LNCaP clone FGC (cell line): ENCODE measurements around the gene CSNK2A2.

ENCODE experiments used
- DNase-seq: peaks from one replicate; pipeline ENCODE4 v3.0.0-alpha.2; 2011; ENCODE audit warnings: low read depth
- H3K4me3 ChIP-seq: 2 replicates; pipeline ENCODE4 v1.5.1; 2011; ENCODE audit warnings: mild to moderate bottlenecking, low read depth, low read length, control low read depth
- TF ChIP-seq, protein P1 (sequence below): IDR thresholded peaks from 2 replicates; pipeline ENCODE4 v1.5.1; 2012; ENCODE audit warnings: mild to moderate bottlenecking; ENCODE audit not compliant: control insufficient read depth, insufficient read depth; ENCODE audit errors: extremely low read depth

The CSNK2A2 gene

DNA sequence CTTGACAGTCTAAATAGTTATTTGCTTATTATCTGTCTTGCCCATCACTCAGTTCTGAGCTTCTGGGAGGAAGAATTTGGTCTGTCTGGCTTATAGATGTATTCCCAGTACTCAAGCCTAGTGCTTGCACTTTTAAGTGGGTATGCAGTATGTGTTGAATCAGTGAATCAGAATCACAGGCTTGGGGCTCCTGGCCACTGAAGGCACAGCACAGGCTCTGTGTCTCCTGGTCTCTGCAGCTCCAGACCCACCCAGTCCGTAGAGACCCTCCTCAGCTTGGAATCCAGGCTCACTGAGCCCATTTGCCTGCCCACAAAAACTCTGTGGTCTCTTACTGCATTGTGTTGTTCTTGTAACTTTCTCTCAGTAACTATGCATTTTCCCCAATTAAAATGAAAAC is 49.4 kb downstream of the CSNK2A2 start:
- no peak overlapping the region for H3K4me3 ChIP-seq
- TF ChIP-seq, protein P1, sequence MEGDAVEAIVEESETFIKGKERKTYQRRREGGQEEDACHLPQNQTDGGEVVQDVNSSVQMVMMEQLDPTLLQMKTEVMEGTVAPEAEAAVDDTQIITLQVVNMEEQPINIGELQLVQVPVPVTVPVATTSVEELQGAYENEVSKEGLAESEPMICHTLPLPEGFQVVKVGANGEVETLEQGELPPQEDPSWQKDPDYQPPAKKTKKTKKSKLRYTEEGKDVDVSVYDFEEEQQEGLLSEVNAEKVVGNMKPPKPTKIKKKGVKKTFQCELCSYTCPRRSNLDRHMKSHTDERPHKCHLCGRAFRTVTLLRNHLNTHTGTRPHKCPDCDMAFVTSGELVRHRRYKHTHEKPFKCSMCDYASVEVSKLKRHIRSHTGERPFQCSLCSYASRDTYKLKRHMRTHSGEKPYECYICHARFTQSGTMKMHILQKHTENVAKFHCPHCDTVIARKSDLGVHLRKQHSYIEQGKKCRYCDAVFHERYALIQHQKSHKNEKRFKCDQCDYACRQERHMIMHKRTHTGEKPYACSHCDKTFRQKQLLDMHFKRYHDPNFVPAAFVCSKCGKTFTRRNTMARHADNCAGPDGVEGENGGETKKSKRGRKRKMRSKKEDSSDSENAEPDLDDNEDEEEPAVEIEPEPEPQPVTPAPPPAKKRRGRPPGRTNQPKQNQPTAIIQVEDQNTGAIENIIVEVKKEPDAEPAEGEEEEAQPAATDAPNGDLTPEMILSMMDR: no peak
- DNase-seq: no peak

DNA sequence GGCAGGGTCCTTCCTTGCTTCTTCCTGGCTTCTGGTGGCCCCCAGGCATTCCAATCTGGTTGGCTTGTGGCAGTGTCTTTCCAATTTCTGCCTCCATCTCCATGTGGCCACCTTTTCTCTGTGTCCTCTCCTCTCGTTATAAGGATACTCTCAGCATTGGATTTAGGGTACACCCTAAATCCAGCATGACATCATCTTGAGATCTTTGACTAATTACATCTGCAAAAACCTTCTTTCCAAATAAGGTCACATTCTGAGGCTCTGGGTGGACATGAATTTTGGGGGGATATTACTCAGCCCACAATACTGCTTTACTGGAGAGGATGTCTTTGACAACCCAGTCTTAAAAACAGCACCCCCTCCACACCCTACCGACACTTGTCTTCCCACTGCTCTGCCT is 49.8 kb downstream of the CSNK2A2 start:
- TF ChIP-seq, protein P1: no peak
- no peak for DNase-seq
- no peak overlapping the region for H3K4me3 ChIP-seq

DNA sequence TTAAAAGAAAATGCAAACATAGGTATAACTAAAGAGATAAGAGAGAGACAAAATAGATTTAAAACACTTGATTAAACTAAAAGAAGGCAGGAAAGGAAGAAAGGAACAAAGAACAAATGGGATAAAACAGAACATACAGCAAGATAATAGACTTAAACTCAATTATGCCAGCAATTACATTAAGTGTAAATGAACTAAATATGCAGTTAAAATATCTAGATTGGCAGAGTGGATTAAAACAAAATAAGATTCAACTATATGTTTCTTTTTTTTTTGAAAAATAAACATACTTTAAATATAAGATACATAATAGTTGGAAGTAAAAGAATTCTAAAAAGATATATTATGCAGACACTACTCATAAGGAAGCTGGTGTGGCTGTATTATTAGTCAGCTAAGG is 59.1 kb downstream of the CSNK2A2 start:
- TF ChIP-seq, protein P1: no peak
- DNase-seq: no peak
- no peak overlapping the region for H3K4me3 ChIP-seq

DNA sequence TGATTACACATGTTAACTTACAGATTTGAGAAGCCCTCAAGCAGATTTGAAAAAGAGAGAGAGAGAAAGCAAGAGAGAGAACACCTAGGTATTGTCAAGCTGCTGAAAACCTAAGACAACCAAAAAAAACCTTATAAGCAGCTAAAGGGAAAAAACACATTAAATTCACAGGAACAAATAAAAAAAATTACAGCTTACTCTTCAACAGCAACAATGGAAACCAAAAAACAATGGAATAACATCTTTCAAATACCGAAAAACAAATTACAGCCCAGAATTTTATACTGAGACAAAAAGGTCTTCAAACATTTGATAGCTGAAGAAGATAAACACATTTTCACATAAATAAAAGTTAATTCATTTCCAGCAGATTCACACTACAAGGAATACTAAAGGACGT is 60.3 kb downstream of the CSNK2A2 start:
- DNase-seq: no peak
- TF ChIP-seq, protein P1: no peak
- H3K4me3 ChIP-seq: no peak overlapping the region

DNA sequence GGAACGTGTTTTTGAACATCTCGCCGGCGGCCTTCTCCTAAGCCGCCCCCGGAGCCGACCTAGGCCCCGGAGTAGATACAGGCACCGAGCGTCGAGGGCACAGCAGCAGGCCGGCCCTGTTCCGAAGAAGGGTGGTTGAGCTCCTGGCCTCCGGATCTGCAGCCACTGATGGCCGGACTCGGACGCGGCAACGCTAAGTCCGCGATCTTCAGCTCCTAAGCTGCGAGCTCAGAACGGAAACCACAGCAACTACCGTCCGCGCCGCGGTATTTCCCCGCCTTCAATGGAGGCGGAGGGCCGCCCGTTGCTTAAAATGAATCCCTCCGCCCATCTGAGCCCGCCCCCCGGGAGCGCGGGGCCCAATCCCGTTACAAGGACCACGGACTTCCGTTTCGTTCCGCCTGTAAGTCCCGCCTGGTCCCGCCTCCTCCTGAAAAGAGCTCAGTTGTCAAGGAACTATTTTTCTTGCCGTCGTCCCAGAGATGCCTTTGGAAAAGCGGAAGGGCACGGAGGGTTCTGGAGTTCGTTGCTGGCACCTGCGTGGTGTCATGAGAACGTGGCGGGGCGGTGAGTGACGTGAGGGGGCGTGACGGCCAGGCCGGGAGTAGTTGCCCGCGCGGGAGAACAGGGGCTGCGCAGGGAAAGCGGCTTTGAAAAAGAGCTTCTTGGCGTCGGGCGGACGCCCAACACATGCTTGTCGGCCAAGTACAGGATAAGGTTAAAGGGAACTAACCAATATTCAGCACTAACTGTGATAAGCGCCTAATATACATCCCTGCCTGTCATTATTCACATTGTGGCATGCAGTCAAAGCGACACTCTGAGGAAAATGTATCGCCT is 68.6 kb downstream of the CSNK2A2 start, which contains the start of gene CFAP20:
CFAP20 (minus strand) TSS at position 285 of the 840 bp plus-strand sequence; CDS start at position 19, 266 bp downstream.
- DNase-seq: peak; percentile 100
- H3K4me3 ChIP-seq: peak within 1 kb of the TSS; percentile 81
- TF ChIP-seq, protein P1: no peak

DNA sequence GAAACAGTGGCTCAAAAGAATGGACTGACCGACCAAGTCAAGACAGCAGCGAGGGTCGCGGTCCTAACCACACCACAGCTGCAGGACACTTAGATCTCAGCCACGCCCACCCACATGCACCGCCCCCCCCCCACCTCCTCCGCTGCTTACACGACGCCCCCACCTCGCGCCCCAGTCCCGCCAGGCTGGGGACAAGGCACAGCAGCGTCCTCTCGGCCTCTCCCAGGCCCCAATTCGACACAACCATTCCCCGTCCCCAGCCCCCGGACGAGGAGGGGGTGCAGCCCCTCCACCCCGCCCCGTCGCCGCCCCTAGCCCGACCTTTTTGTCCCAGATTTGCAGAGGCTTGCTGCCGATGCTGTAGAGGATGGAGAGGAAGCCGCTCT is 69.2 kb downstream of the CSNK2A2 start:
- TF ChIP-seq, protein P1: no peak
- H3K4me3 ChIP-seq: peak overlapping the region; percentile 81
- no peak for DNase-seq
